Activated CD4-positive, alpha-beta T cell treated with anti-CD3 and anti-CD28 coated beads, Interleukin-2, amount 10 ng/mL, durations not matched to agents 24 days and 14 days (primary cell): ENCODE results near the gene NXPH4. TPM values are rescaled to one million over a fixed set of nuclear protein-coding genes. Genes with fewer than 3 reads are reported as not detected.

Experiments used
- DNase-seq: peaks from one replicate; pipeline ENCODE4 v3.0.0; 2022
- H3K27ac Mint-ChIP-seq: one replicate; pipeline ENCODE4 v1.8.0; 2022; ENCODE audit warnings: mild to moderate bottlenecking, mixed read lengths
- H3K27me3 Mint-ChIP-seq: one replicate; pipeline ENCODE4 v1.8.0; 2022; ENCODE audit warnings: mixed read lengths
- H3K36me3 Mint-ChIP-seq: one replicate; pipeline ENCODE4 v1.8.0; 2022; ENCODE audit warnings: low read depth, mild to moderate bottlenecking, mixed read lengths
- H3K4me1 Mint-ChIP-seq: one replicate; pipeline ENCODE4 v1.8.0; 2021; ENCODE audit warnings: mixed read lengths
- H3K4me3 Mint-ChIP-seq: one replicate; pipeline ENCODE4 v1.8.0; 2022; ENCODE audit warnings: mild to moderate bottlenecking, moderate library complexity, mixed read lengths
- H3K9me3 Mint-ChIP-seq: one replicate; pipeline ENCODE4 v1.8.0; 2021; ENCODE audit warnings: mixed read lengths
- intact Hi-C: fragments of 100-400 bp; cut with micrococcal nuclease; formaldehyde crosslinking; loops from one replicate; pipeline ENCODE4 v1.15.1; 2023
- total RNA-seq: library from RNA; stranded (reverse); gene quantifications from 2 replicates; pipeline ENCODE4 v1.2.3, GENCODE V29; 2022

Gene NXPH4
- total RNA-seq, 1 donor from 2014 or later = 0.47 TPM

- DNase-seq = no peak
- Mint-ChIP-seq H3K36me3 (peaks cover 56% of the 10 kb centered on the region), H3K4me1 (peaks cover 51% of the 10 kb centered on the region), H3K27me3 (peaks cover 12% of the 10 kb centered on the region), H3K27ac (no peak overlapping the region), H3K9me3 (no peaks in the 10 kb centered on the region), H3K4me3 (peak overlapping the region; percentile 12)
- intact Hi-C loops = no loop called here
Measured at GRCh38 chr12:57232156-57232756, 15.7 kb downstream of the NXPH4 start.

DNA sequence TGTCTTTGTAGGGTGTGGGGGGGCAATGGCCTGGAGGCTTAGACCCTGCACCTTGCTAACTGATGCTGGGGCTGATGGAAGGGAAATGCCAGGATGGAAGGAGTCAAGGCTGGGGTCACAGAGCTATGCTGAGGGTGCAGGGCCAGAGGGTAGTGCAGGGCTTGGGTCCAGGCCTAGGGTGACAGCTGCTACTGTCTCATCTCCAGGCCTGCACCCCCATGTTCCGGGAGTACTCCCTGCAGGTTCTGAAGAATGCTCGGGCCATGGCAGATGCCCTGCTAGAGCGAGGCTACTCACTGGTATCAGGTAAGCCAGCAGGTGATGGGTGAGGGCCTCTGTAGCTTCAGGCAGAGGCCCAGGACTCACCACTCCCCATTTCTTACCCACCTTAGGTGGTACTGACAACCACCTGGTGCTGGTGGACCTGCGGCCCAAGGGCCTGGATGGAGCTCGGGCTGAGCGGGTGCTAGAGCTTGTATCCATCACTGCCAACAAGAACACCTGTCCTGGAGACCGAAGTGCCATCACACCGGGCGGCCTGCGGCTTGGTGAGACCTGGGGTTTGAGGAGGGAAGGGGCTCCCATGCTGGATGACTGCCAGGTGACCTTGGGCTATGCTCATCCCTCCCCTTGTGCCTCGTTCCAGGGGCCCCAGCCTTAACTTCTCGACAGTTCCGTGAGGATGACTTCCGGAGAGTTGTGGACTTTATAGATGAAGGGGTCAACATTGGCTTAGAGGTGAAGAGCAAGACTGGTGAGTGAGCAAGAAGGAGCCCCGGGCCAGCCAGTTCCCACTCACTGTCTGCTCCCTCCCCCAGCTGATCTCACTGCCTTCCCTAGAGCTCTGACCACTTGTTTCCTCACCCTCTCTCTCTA is 17.0 kb downstream of the NXPH4 start:
- Mint-ChIP-seq H3K9me3 (no peaks in the 10 kb centered on the region), H3K36me3 (peaks cover 56% of the 10 kb centered on the region), H3K4me1 (peaks cover 55% of the 10 kb centered on the region), H3K4me3 (no peak overlapping the region), H3K27ac (no peak overlapping the region), H3K27me3 (peaks cover 14% of the 10 kb centered on the region)
- intact Hi-C loops = no loop called here
- DNase-seq = no peak

DNA sequence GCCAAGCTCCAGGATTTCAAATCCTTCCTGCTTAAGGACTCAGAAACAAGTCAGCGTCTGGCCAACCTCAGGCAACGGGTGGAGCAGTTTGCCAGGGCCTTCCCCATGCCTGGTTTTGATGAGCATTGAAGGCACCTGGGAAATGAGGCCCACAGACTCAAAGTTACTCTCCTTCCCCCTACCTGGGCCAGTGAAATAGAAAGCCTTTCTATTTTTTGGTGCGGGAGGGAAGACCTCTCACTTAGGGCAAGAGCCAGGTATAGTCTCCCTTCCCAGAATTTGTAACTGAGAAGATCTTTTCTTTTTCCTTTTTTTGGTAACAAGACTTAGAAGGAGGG is 17.6 kb downstream of the NXPH4 start:
- intact Hi-C loops = no loop called here
- H3K36me3 Mint-ChIP-seq = peaks cover 56% of the 10 kb centered on the region
- peaks cover 53% of the 10 kb centered on the region for H3K4me1 Mint-ChIP-seq
- DNase-seq = no peak
- H3K4me3 Mint-ChIP-seq = no peak overlapping the region
- H3K27ac Mint-ChIP-seq = no peak overlapping the region
- H3K9me3 Mint-ChIP-seq = no peaks in the 10 kb centered on the region
- peaks cover 17% of the 10 kb centered on the region for H3K27me3 Mint-ChIP-seq

DNA sequence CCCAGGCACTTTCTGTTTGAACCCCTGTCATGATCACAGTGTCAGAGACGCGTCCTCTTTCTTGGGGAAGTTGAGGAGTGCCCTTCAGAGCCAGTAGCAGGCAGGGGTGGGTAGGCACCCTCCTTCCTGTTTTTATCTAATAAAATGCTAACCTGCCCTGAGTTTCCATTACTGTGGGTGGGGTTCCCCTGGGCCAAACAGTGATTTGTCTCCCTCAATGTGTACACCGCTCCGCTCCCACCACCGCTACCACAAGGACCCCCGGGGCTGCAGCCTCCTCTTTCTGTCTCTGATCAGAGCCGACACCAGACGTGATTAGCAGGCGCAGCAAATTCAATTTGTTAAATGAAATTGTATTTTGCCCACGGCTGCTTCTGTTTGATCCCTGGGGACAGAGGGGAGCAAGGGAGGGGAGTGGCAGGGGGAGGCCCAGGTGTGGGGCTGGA is 18.0 kb downstream of the NXPH4 start:
- H3K4me1 Mint-ChIP-seq = peaks cover 52% of the 10 kb centered on the region
- no peak for DNase-seq
- no peak overlapping the region for H3K27ac Mint-ChIP-seq
- peaks cover 17% of the 10 kb centered on the region for H3K27me3 Mint-ChIP-seq
- peaks cover 55% of the 10 kb centered on the region for H3K36me3 Mint-ChIP-seq
- H3K4me3 Mint-ChIP-seq = no peak overlapping the region
- intact Hi-C loops = no loop called here
- no peaks in the 10 kb centered on the region for H3K9me3 Mint-ChIP-seq

GRCh38 chr12:57235017-57235727 is 18.6 kb downstream of the NXPH4 start:
- peaks cover 17% of the 10 kb centered on the region for H3K27me3 Mint-ChIP-seq
- peaks cover 50% of the 10 kb centered on the region for H3K36me3 Mint-ChIP-seq
- no peaks in the 10 kb centered on the region for H3K9me3 Mint-ChIP-seq
- intact Hi-C loops = no loop called here
- no peak overlapping the region for H3K4me3 Mint-ChIP-seq
- no peak overlapping the region for H3K27ac Mint-ChIP-seq
- no peak for DNase-seq
- peaks cover 51% of the 10 kb centered on the region for H3K4me1 Mint-ChIP-seq

- no peak overlapping the region for H3K4me3 Mint-ChIP-seq
- H3K9me3 Mint-ChIP-seq = no peaks in the 10 kb centered on the region
- H3K27ac Mint-ChIP-seq = no peak overlapping the region
- peaks cover 51% of the 10 kb centered on the region for H3K4me1 Mint-ChIP-seq
- DNase-seq = no peak
- H3K27me3 Mint-ChIP-seq = peaks cover 23% of the 10 kb centered on the region
- intact Hi-C loops = no loop called here
- H3K36me3 Mint-ChIP-seq = peaks cover 44% of the 10 kb centered on the region
Measured at GRCh38 chr12:57235728-57236131, 19.1 kb downstream of the NXPH4 start.

GRCh38 chr12:57236201-57236924 is 19.8 kb downstream of the NXPH4 start:
- peaks cover 55% of the 10 kb centered on the region for H3K4me1 Mint-ChIP-seq
- no peak overlapping the region for H3K4me3 Mint-ChIP-seq
- no peak overlapping the region for H3K27ac Mint-ChIP-seq
- intact Hi-C loops = no loop called here
- H3K27me3 Mint-ChIP-seq = peaks cover 29% of the 10 kb centered on the region
- DNase-seq = no peak
- H3K9me3 Mint-ChIP-seq = no peaks in the 10 kb centered on the region
- peaks cover 41% of the 10 kb centered on the region for H3K36me3 Mint-ChIP-seq

DNA sequence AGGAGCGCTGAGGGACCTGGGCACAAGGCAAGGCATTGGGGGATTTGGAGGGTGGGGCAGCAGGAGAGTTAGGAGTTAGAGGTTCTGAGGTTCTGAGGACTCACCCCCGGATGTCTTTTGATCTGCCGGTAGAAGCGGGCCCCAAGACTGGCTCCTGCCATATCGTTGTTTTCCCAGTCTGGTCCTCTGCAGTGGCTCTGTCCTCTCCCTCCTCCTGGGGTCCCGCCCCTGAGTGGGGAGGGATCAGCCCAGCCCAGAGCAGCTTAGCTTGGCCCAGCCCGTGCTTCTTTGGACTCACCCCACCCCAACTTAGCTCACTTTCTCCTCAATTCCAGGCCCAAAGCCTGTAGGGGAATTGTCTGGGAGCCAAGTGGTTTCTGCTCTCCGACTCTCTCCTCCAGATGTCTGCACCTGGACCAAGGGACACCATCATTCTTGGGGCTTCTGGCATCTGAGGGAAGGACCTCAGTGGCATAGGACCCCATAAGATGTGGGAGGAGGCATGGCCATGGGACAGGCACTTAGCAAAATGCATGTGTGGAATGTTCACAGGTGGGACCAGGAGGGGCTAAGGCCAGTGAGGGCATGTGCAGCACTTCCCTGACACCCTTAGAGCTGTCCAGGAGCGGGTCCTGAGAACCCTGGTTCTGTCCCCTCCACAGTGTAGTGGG is 20.5 kb downstream of the NXPH4 start:
- H3K27ac Mint-ChIP-seq = no peak overlapping the region
- peaks cover 34% of the 10 kb centered on the region for H3K36me3 Mint-ChIP-seq
- DNase-seq = no peak
- peak overlapping the region; percentile 83 for H3K4me3 Mint-ChIP-seq
- H3K9me3 Mint-ChIP-seq = no peaks in the 10 kb centered on the region
- H3K4me1 Mint-ChIP-seq = peaks cover 57% of the 10 kb centered on the region
- intact Hi-C loops = no loop called here
- H3K27me3 Mint-ChIP-seq = peaks cover 36% of the 10 kb centered on the region

- Mint-ChIP-seq H3K9me3 (no peaks in the 10 kb centered on the region), H3K27me3 (peaks cover 39% of the 10 kb centered on the region), H3K27ac (peak overlapping the region; percentile 44), H3K36me3 (peaks cover 30% of the 10 kb centered on the region), H3K4me3 (peak overlapping the region; percentile 83), H3K4me1 (peaks cover 57% of the 10 kb centered on the region)
- intact Hi-C loops = no loop called here
- DNase-seq = no peak
Measured at GRCh38 chr12:57237596-57237931, 21.0 kb downstream of the NXPH4 start.

- Mint-ChIP-seq H3K9me3 (no peaks in the 10 kb centered on the region), H3K27me3 (peaks cover 41% of the 10 kb centered on the region), H3K36me3 (peaks cover 25% of the 10 kb centered on the region), H3K27ac (peak overlapping the region; percentile 83), H3K4me3 (peak overlapping the region; percentile 92), H3K4me1 (peaks cover 61% of the 10 kb centered on the region)
- DNase-seq = peak; percentile 77
- intact Hi-C loops = loop anchor here (2.0 kb wide), 1 partner anchor 13 kb away; no protein-coding TSS in a partner anchor
Measured at GRCh38 chr12:57237932-57238853, 21.6 kb downstream of the NXPH4 start.

DNA sequence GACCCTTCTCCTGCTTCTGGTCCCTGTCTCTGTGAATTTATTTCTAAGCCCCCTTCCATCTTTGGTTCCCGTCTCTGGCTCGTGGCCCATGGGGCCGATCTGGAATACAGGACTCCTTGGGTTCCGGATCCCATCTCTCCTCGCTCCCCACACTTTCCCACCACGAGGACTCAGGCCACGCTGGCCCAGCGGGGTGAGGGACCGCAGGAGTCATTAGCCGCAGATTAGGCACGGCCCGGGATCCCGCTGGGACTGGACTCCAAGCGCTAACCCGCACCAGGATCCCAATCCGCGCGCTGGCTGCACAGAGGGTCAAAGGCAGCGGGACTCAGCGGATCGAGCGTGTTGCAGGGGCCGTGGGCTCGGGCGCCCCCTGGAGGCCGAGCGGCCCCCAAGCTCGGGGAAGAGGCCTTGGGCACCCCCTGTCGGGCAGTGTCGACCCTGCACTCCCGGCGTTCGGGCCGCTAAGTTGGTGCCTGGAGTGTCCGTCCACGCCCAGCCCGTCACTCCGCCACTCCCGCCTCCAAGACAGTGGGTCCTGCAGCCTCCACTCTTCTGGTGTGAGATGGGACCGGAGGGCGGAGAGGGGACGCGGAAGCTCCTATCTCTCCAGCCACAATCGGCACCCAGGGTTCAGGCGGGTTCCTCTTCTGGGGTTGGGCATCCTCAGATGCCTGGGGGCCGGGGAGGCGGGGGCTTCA is 22.4 kb downstream of the NXPH4 start:
- Mint-ChIP-seq H3K27ac (peak overlapping the region; percentile 91), H3K4me3 (peak overlapping the region; percentile 92), H3K36me3 (peaks cover 19% of the 10 kb centered on the region), H3K27me3 (peaks cover 41% of the 10 kb centered on the region), H3K4me1 (peaks cover 64% of the 10 kb centered on the region), H3K9me3 (no peaks in the 10 kb centered on the region)
- DNase-seq = peak; percentile 97
- intact Hi-C loops = loop anchor here (1.0 to 2.0 kb wide), 4 partner anchors 10 to 192 kb away; partner anchors contain the start of genes R3HDM2 and SHMT2

DNA sequence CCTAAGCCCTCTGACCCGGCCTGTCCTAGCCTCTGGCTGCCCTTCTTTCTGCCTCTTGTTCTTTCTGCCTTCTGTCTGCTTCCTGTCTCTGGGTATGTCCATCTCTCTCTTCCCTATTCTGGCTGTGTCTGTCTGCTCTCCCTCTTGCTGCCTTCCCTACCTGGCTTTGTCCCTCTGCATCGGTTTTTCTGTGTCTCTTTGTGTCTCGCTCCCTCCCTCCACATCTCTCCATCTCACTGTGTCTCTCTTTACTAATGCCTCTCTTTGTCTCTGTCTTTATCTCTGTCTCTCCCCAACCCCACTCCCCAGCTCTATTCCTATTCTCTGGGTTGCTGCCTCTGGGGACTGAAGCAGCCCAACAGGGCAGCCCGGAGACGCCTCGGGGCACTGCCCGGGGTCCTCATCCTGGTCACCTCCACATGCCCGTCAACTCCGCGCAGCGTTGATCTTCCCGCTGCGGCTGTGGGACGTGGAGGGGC is 23.0 kb downstream of the NXPH4 start:
- peak overlapping the region; percentile 92 for H3K4me3 Mint-ChIP-seq
- DNase-seq = no peak
- H3K27ac Mint-ChIP-seq = peak overlapping the region; percentile 91
- H3K36me3 Mint-ChIP-seq = peaks cover 12% of the 10 kb centered on the region
- no peaks in the 10 kb centered on the region for H3K9me3 Mint-ChIP-seq
- H3K4me1 Mint-ChIP-seq = peaks cover 61% of the 10 kb centered on the region
- peaks cover 41% of the 10 kb centered on the region for H3K27me3 Mint-ChIP-seq
- intact Hi-C loops = loop anchor here (1.0 to 10.0 kb wide), 5 partner anchors 10 to 605 kb away; partner anchors contain the start of genes BAZ2A, R3HDM2 and SHMT2
